GM04503 (cell line): Measurements from ENCODE around the gene AFF3.
"Not testable (repeated sequence)": the region's sequence is repeated elsewhere in the genome, so short reads cannot be mapped to it uniquely, and the experiment has no call there.

ENCODE experiments used
- DNase-seq: peaks from one replicate; pipeline ENCODE4 v3.0.0-alpha.2; 2012; ENCODE audit warnings: low read depth

AFF3 gene

GRCh38 chr2:99550368-99550767, 592.0 kb downstream of the AFF3 start:
- DNase-seq, result no peak

DNA sequence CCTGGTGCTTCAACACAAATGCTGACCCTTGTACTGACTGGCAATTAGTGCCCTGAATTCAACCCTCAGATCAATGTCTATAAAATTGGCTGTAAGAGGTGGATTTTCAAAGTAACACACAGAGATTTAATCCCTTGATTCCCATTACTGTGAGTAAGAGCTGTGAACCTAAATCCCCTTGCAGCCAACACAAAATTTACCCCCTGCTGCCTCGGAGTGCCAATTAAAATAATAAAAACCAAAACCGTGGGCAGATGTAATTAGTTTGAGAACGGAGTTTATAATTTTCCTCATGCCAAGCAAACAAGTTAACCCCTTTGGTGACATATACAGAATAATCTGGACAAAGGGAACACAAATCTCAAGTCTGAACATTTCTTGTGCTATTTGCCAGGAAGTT, 596.8 kb downstream of the AFF3 start:
- no peak for DNase-seq

- peak; percentile 4 for DNase-seq
These were observed 597.3 kb downstream of the AFF3 start for GRCh38 chr2:99545066-99545465.

DNA sequence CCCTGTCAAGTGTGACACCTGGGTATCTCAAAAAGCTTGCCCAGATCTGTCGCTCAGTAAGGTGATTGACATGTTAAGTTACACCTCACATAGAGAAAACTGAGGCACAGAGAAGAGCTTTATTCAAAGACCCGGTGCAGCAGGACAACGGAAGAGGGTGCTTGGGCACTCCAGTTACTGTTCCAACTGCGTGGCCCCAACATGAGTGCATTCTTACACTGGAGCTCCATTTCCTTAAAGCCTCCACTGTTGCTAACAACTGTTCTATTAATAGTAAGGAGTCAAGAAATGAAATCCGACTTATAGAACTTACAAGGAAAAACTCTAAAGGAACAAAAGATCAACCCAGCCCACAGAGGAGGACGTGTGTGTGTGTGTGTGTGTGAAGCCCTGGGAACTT, 597.8 kb downstream of the AFF3 start:
- DNase-seq, result no peak

DNA sequence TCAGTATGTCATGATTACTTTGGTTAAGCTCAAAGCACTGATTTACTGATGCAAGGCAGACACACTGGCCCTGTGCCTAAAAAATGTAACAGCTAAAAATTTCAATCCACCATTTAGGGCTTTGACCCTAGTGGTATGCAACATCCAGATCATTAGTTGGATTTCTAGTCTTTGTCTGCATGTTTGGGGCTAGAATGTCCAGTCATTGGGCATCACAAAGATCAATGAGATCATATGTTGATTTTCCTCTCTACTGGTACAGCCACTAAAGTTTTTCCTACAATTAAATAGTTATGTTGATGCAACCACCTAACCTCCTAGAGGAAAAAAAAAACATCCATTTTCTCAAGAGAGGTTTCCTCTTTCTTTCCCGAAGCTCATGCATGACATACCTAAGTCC, 599.1 kb downstream of the AFF3 start:
- no peak for DNase-seq

DNA sequence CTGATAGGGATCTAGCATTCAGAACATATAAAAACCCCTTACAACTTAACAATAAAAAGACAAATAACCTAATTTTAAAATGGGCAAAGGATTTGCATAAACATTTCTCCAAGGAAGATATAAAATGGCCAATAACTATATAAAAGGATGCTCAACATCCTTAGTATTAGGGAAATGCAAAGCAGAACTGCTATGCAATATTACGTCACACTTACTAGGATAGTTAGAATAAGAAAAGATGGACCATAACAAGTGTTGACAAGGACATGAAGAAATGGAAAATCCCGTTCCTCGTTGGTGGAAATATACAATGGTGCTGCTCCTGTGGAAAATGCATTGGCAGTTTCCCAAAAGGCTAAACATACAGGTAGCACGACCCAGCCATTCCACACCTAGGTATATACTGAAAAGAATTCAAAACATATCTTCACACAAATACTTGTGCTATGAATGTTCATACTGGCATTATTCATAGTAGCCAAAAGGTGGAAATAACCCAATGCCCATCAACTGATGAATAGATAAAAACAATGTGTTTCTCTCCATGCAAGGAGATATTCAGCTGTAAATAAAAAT, 604.4 kb downstream of the AFF3 start:
- no peak for DNase-seq

GRCh38 chr2:99524056-99524455, 618.3 kb downstream of the AFF3 start:
- no peak for DNase-seq

DNA sequence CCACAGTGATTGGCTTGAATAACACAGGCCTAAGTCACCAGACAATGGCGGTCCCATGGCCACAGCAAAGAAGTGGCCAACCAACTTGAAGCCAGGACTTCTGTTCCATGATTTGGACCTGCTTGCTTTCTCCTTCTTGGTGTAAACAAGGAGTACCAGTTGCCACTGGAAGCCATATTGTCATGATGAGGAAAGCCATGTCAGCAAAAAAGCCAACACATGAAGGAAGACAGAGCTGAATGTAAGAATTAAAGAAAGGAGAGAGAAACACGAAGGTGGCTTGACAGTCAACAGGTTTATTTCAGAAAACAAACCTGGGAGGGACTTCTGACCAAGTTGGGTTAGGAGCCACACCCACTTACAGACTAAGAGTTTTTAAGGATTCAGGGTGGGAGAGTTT, 620.2 kb downstream of the AFF3 start:
- DNase-seq, result no peak

DNA sequence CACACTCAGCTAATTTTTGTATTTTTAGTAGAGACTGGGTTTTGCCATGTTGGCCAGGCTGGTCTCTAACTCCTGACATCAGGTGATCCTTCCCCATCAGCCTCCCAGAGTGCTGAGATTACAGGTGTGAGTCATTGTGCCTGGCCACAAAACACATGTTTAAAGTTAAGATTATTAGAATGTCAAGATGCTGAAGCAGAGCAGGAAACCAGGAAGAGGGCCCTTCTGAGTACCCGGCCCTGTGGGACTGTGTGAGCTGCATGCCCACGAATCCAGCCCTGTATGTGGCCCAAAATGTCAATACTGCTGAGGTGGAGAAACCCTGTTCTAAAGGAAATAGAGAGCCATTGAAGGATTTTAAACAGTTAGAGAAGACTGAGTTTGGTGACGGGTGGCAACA, 621.6 kb downstream of the AFF3 start:
- DNase-seq, result no peak

DNA sequence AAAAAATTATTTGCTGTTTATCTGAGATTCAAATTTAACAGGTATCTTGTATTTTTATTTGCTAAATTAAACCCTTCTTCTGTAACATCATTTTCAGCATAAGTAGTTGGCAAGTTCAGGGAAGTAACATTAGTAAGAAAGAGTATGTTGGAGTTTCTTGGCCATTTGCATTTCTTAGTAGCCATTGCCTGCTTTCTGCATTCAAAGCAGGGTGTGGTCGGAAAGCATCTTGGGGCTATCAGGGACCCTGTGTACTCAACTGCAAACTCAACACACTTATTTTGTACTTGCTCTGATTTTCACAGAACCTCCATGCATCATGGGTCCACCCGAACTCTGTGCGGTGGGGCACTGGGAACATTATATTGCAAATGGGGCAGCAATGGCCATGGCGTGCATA, 622.2 kb downstream of the AFF3 start:
- no peak for DNase-seq

DNA sequence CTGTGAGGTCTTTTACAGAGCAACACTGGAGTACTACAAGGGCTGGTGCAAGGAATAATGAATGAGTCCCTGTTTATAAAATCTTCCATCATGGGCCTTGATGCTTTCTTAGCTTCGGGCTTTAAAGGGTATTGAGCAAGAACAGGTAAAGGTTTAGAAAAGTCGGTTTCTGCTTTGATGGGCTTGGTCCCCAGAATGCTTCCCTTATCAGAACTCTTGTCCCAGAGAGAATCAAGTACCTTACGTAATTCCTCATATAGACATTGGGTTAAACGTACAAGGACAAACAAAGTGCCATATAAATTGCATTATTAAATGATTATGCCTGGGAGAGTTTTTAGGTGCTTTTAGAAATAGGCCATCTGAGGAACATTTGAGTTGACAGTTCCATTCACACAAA, 628.0 kb downstream of the AFF3 start:
- no peak for DNase-seq

- DNase-seq, result no peak
These were observed 630.2 kb downstream of the AFF3 start for GRCh38 chr2:99512181-99512591.

DNA sequence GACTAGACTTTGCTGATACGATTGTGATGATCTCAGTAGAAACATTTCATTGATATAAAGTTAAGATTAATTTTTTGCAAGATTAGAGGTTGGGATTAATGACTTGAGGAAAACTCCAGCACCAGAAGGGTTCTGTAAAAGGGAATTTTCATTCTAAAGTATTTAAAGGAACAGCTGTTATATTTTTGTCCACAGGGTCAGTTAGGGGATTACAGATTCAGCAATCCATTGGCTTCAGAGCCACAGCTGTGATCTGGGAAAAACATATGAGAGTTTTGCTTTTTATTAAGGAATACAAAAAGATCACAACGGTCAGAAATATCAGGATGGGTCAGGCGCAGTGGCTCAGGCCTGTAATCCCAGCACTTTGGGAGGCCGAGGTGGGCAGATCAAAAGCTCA, 633.0 kb downstream of the AFF3 start:
- no peak for DNase-seq

- no peak for DNase-seq
These were observed 634.2 kb downstream of the AFF3 start for GRCh38 chr2:99507937-99508818.

GRCh38 chr2:99504844-99505584, 637.4 kb downstream of the AFF3 start:
- no peak for DNase-seq

GRCh38 chr2:99503662-99504416, 638.6 kb downstream of the AFF3 start:
- not testable (repeated sequence) for DNase-seq

DNA sequence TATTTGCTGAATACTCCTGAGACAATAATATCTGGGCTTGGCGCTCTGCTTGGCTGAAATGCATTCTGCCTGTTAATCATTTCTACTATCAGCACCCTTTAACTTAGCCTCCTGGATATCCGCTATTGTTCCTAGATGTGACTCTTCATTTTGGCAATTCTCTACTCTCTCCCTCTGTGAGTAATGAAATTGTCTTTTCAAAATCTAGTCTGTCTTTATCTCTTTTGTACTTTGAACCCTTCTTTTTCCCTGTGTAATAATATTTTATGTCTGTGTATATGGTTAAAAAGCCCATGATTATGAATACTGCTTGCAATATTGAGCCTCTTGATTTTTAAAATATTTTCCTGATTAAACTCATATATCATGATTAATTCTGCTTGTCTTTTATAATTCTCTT, 646.4 kb downstream of the AFF3 start:
- DNase-seq, result no peak
